DND-41 (cell line): ENCODE data around the gene TIMM22.

Experiments used
- ATAC-seq: fragments of 200-7000 bp; cut with Tn5 transposase; 3 replicates; pipeline ENCODE4 v1.9.1; 2021; ENCODE audit warnings: low read depth; ENCODE audit not compliant: insufficient read depth
- DNase-seq: peaks from one replicate; pipeline ENCODE4 v3.0.0-alpha.2; 2020
- H2AFZ ChIP-seq: 2 replicates; pipeline ENCODE4 v1.6.0; 2012; ENCODE audit warnings: low read depth, low read length
- H3K27ac ChIP-seq: 2 replicates; pipeline ENCODE4 v1.5.1; 2012; ENCODE audit warnings: low read length, inconsistent platforms
- H3K27me3 ChIP-seq: fragments of 200-600 bp; sonication (generic); 2 replicates; pipeline ENCODE4 v1.6.0; 2012; ENCODE audit warnings: low read length, mild to moderate bottlenecking, inconsistent platforms; ENCODE audit not compliant: insufficient read depth, poor library complexity
- H3K36me3 ChIP-seq: 2 replicates; pipeline ENCODE4 v1.5.1; 2012; ENCODE audit warnings: low read length, inconsistent platforms; ENCODE audit not compliant: insufficient read depth
- H3K4me1 ChIP-seq: 2 replicates; pipeline ENCODE4 v1.5.1; 2012; ENCODE audit warnings: mild to moderate bottlenecking, low read length; ENCODE audit not compliant: insufficient read depth
- H3K4me2 ChIP-seq: 2 replicates; pipeline ENCODE4 v1.6.0; 2012; ENCODE audit warnings: mild to moderate bottlenecking, moderate library complexity, low read length, inconsistent platforms; ENCODE audit not compliant: insufficient read depth
- H3K4me3 ChIP-seq, 2 experiments: fragments of 200-600 bp in 1 of 2; shearing (Covaris generic) in 1 of 2; 2 replicates each; pipeline ENCODE4 v1.5.1; 2012 to 2016; ENCODE audit warnings: inconsistent platforms in 2 of 2, low read length in 2 of 2, mild to moderate bottlenecking in 2 of 2, low read depth in 1 of 2, moderate library complexity in 1 of 2
- H3K79me2 ChIP-seq: 2 replicates; pipeline ENCODE4 v1.6.0; 2012; ENCODE audit warnings: low read length, inconsistent platforms; ENCODE audit not compliant: insufficient read depth
- H3K9ac ChIP-seq: 2 replicates; pipeline ENCODE4 v1.6.0; 2012; ENCODE audit warnings: low read depth, mild to moderate bottlenecking, inconsistent platforms, low read length, moderate library complexity
- H3K9me3 ChIP-seq: 2 replicates; pipeline ENCODE4 v1.5.1; 2012; ENCODE audit warnings: low read length, moderate library complexity, mild to moderate bottlenecking, inconsistent platforms; ENCODE audit not compliant: insufficient read depth, severe bottlenecking
- H4K20me1 ChIP-seq: 2 replicates; pipeline ENCODE4 v1.6.0; 2012; ENCODE audit warnings: low read length; ENCODE audit not compliant: insufficient read depth
- CTCF ChIP-seq: IDR thresholded peaks from 2 replicates; pipeline ENCODE4 v1.5.1; 2012; ENCODE audit warnings: borderline replicate concordance, low read length, moderate library complexity, mild to moderate bottlenecking; ENCODE audit not compliant: poor library complexity, severe bottlenecking; ENCODE audit errors: extremely low read depth
- EZH2 ChIP-seq: IDR thresholded peaks from 3 replicates; pipeline ENCODE4 v1.6.1; 2012; ENCODE audit warnings: borderline replicate concordance, low read depth, mild to moderate bottlenecking, moderate library complexity, low read length, inconsistent platforms; ENCODE audit not compliant: severe bottlenecking

The TIMM22 gene

GRCh38 chr17:1001640-1002411 is 4.9 kb downstream of the TIMM22 start:
- H3K4me2 ChIP-seq, result no peak overlapping the region
- no peak for ATAC-seq
- no peak for TF ChIP-seq CTCF
- no peak for TF ChIP-seq EZH2
- H2AFZ ChIP-seq, result no peak overlapping the region
- no peak overlapping the region for H3K27ac ChIP-seq
- peaks cover 33% of the 10 kb centered on the region for H3K79me2 ChIP-seq
- no peak for DNase-seq
- no peaks in the 10 kb centered on the region for H3K9me3 ChIP-seq
- peaks cover 21% of the 10 kb centered on the region for H3K4me1 ChIP-seq
- no peaks in the 10 kb centered on the region for H3K27me3 ChIP-seq
- no peak overlapping the region for H3K4me3 ChIP-seq
- H3K9ac ChIP-seq, result no peak overlapping the region
- H4K20me1 ChIP-seq, result peaks cover 33% of the 10 kb centered on the region
- peaks cover 70% of the 10 kb centered on the region for H3K36me3 ChIP-seq

GRCh38 chr17:1002412-1002753 is 5.5 kb downstream of the TIMM22 start:
- H3K4me2 ChIP-seq, result no peak overlapping the region
- H3K4me1 ChIP-seq, result peaks cover 21% of the 10 kb centered on the region
- H3K27me3 ChIP-seq, result no peaks in the 10 kb centered on the region
- H3K79me2 ChIP-seq, result peaks cover 29% of the 10 kb centered on the region
- TF ChIP-seq EZH2, result no peak
- no peak for TF ChIP-seq CTCF
- H4K20me1 ChIP-seq, result peaks cover 33% of the 10 kb centered on the region
- peaks cover 72% of the 10 kb centered on the region for H3K36me3 ChIP-seq
- H2AFZ ChIP-seq, result no peak overlapping the region
- no peak for DNase-seq
- no peaks in the 10 kb centered on the region for H3K9me3 ChIP-seq
- ATAC-seq, result no peak
- H3K4me3 ChIP-seq, result no peak overlapping the region
- no peak overlapping the region for H3K9ac ChIP-seq
- H3K27ac ChIP-seq, result no peak overlapping the region

- H3K36me3 ChIP-seq, result peaks cover 77% of the 10 kb centered on the region
- H3K9ac ChIP-seq, result no peak overlapping the region
- TF ChIP-seq EZH2 (no peak), CTCF (no peak)
- H2AFZ ChIP-seq, result no peak overlapping the region
- H3K4me1 ChIP-seq, result peaks cover 16% of the 10 kb centered on the region
- H3K27me3 ChIP-seq, result no peaks in the 10 kb centered on the region
- no peak for ATAC-seq
- H4K20me1 ChIP-seq, result peaks cover 30% of the 10 kb centered on the region
- H3K4me3 ChIP-seq, result no peak overlapping the region
- no peak for DNase-seq
- H3K9me3 ChIP-seq, result no peaks in the 10 kb centered on the region
- H3K79me2 ChIP-seq, result peaks cover 23% of the 10 kb centered on the region
- H3K4me2 ChIP-seq, result no peak overlapping the region
- H3K27ac ChIP-seq, result no peak overlapping the region
These were observed 6.0 kb downstream of the TIMM22 start for GRCh38 chr17:1002771-1003555.
